SJCRH30 (cell line): ENCODE data around the gene PASK. TPM values are rescaled to one million over a fixed set of nuclear protein-coding genes. Genes with fewer than 3 reads are reported as not detected.

ENCODE experiments used
- DNase-seq, 2 experiments: peaks; one replicate each; pipeline ENCODE4 v3.0.0-alpha.2; 2015 to 2020
- H3K27ac ChIP-seq: fragments of 250-450 bp; sonication (Bioruptor Pico); 2 replicates; pipeline ENCODE4 v1.5.1; 2020; ENCODE audit warnings: mild to moderate bottlenecking, moderate library complexity
- H3K27me3 ChIP-seq: fragments of 250-450 bp; sonication (Bioruptor Pico); 2 replicates; pipeline ENCODE4 v1.5.1; 2020; ENCODE audit warnings: mild to moderate bottlenecking, moderate library complexity
- H3K36me3 ChIP-seq: fragments of 250-450 bp; sonication (Bioruptor Pico); 2 replicates; pipeline ENCODE4 v1.5.1; 2020; ENCODE audit warnings: mild to moderate bottlenecking, moderate library complexity
- H3K4me1 ChIP-seq: fragments of 250-450 bp; sonication (Bioruptor Pico); 2 replicates; pipeline ENCODE4 v1.5.1; 2020; ENCODE audit warnings: mild to moderate bottlenecking, moderate library complexity
- H3K4me3 ChIP-seq: fragments of 250-450 bp; sonication (Bioruptor Pico); 2 replicates; pipeline ENCODE4 v1.5.1; 2020; ENCODE audit warnings: mild to moderate bottlenecking, moderate library complexity
- H3K9me3 ChIP-seq: fragments of 250-450 bp; sonication (Bioruptor Pico); replicated peaks from 2 replicates; pipeline ENCODE4 v1.5.1; 2020; ENCODE audit warnings: mild to moderate bottlenecking, moderate library complexity
- total RNA-seq: library from RNA; depleted of rRNA; stranded (reverse); fragments of >200 nt; shearing (Covaris generic); gene quantifications from 2 replicates; pipeline ENCODE4 v1.2.3, GENCODE V29; 2014

The PASK gene
- total RNA-seq, 1 experiment from 2014 or later, result 23.3 TPM

DNA sequence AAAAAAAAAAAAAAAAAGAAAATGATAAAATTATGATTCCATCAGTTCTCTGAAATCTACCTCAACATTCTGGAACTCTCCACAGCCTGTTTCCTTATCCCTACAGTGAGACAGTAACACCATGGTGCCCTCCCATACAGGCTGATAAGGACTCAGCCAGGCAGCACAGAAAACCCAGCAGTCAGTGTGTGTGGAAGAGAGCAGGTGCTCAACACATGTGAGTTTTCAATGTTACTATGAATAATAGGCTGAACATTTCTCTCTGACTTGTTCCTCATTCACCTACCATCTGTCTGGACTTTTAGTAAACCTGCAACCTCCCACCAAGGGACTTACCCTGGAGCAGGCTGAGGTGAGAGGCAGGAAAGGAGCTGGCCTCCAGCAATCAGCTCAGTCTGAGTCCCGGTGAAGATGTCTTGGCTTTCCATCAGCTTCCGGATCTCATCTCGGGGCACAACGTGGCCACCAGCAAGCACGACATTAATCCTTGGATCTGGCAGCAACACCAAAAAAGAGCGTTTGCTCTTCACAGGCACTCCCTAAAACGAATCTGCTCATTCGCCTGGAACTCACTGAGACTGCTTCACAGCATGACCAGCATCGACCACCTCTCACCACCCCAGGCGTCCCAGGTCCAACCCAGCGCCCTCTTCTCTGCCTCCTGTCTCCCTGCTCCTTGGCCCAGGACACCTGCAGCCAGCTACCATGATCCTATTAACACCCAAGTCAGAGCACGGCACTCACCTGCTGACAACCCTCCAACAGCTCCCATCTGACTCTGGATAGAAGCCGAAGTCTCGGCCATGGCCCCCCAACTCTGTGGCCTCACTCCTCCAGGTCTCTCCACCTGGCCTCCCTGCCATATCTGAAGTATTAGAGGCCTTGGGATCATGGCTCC, 16.5 kb downstream of the PASK start:
- Histone ChIP-seq H3K27ac (no peak overlapping the region), H3K9me3 (no peaks in the 10 kb centered on the region), H3K27me3 (no peaks in the 10 kb centered on the region), H3K4me3 (no peak overlapping the region), H3K4me1 (no peaks in the 10 kb centered on the region; the same call in 1 of the 2 replicates), H3K36me3 (peaks cover 7% of the 10 kb centered on the region)
- no peak for DNase-seq

DNA sequence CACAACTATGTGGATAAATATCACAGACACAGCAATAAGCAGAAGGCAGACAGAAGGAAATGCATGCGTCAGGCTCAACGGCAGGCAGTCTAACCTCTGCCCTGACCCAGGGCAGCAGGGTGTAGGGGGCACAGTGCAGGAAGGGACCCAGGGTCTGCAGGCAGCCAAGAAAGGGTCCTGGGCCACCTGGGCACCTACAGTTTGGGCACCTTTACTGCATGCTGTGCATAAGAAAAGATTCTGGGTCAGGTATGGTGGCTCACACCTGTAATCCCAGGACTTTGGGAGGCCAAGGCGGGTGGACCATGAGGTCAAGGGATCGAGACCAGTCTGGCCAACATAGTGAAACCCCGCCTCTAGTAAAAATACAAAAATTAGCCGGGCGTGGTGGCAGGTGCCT, 17.7 kb downstream of the PASK start:
- DNase-seq, result no peak
- H3K4me1 ChIP-seq, result no peaks in the 10 kb centered on the region
- no peaks in the 10 kb centered on the region for H3K9me3 ChIP-seq
- H3K27ac ChIP-seq, result no peak overlapping the region
- no peak overlapping the region for H3K4me3 ChIP-seq
- H3K27me3 ChIP-seq, result no peaks in the 10 kb centered on the region
- H3K36me3 ChIP-seq, result peaks cover 7% of the 10 kb centered on the region

DNA sequence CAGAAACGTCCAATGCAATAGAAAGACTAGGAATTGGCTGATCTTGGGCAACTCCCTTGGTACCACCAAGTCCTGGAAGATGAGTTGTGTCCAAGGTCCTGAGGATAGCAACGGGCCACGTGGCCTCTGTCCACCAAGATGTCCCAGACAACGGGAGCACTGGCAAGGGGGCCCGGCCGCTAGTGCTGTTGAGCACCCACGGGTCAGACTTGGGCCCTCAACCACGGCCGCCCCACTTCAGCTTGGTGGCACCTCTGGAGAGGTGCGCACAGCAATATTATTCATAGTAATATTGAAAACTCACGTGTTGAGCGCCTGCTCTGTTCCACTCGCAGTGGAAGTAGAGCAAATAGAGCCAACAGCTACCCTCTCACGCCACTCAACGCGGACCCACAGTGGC, 19.0 kb downstream of the PASK start:
- H3K4me1 ChIP-seq, result no peaks in the 10 kb centered on the region
- DNase-seq, result no peak
- no peak overlapping the region for H3K27ac ChIP-seq
- H3K27me3 ChIP-seq, result no peaks in the 10 kb centered on the region
- H3K36me3 ChIP-seq, result no peaks in the 10 kb centered on the region
- no peak overlapping the region for H3K4me3 ChIP-seq
- H3K9me3 ChIP-seq, result no peaks in the 10 kb centered on the region

DNA sequence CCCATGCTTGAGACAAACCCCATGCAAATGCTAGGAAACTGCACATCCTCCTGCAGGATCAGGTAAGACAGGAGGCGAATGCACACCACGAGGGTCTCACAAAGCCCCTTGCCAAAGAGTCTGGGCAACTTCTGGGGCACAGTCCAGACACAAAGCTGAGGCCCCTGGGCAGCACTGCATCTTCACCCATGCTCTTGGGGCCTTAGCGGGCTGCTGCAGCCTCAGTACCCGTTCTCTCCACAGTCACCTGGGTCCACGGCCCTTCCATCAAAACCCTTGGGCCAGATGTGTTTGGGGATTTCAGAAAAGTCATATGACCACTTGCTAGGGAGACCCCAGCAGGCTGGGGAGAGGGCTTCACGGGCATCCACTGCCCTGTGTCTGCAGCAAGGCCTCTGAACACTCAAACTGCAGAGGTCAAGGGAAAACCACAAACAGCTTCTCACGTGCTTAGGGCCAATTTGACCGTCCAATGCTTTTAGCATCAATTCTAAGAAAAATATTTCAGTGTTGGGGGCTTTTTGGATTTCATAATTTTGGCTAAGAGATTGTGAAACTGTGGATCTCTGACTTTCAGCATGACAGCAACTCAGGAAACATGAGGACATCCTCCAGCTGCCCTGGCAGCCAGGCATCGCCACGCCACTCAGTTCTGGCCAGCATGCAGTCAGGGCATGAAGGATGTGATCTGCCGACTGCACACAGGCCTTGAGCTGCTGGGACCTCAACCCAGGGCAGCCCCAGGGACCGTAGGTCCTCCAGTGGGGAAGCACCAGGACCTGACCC, 20.0 kb downstream of the PASK start:
- Histone ChIP-seq H3K36me3 (no peaks in the 10 kb centered on the region), H3K27ac (no peak overlapping the region), H3K9me3 (no peaks in the 10 kb centered on the region), H3K4me1 (no peaks in the 10 kb centered on the region), H3K4me3 (no peak overlapping the region), H3K27me3 (no peaks in the 10 kb centered on the region)
- DNase-seq, result no peak

DNA sequence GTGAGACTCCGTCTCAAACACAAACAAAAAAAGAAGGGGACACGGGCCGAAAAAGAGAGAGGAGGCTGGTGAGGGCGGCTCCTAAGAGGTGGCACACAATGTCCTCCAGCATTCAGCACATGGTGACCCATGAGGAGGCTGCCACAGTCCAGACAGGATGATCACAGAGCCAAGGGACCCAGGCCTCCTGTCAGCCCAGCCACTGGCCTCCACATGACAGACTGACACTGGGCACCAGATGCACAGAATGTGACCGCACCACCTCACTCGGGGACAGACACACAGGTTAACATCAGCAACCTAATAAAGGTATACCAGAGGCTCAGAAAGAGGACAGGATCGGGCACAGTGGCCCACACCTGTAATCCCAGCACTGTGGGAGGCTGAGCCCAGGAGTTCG, 21.0 kb downstream of the PASK start:
- Histone ChIP-seq H3K9me3 (no peaks in the 10 kb centered on the region), H3K27me3 (no peaks in the 10 kb centered on the region)
- DNase-seq, result no peak

DNA sequence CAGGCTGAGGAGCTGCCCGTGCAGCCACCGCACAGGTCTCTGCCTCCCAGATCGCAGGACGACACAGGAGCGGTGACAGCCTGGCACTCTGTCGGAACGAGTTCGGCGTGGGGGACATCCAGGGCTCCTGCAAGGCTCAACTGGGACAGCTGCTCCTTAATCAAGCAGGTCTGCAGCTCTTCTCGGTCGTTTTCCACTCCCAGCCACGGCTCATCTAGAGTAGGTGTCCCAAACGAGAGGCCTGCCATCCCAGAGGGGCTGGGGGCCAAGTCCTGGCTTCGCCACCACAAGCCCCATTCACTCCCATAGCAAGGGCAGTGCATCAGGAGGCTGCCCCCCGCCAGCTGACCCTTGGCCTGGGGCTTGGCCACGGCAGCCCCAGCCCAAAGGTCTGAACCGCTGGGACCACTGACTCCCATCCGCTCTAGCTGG, 22.5 kb downstream of the PASK start:
- H3K9me3 ChIP-seq, result no peaks in the 10 kb centered on the region
- no peaks in the 10 kb centered on the region for H3K4me1 ChIP-seq
- H3K27ac ChIP-seq, result no peak overlapping the region
- H3K4me3 ChIP-seq, result no peak overlapping the region
- no peak for DNase-seq
- no peaks in the 10 kb centered on the region for H3K36me3 ChIP-seq
- H3K27me3 ChIP-seq, result no peaks in the 10 kb centered on the region

More for the DNA sequence above, 21.0 kb downstream of the PASK start:
- Histone ChIP-seq H3K4me3 (no peak overlapping the region), H3K27ac (no peak overlapping the region), H3K36me3 (no peaks in the 10 kb centered on the region), H3K4me1 (no peaks in the 10 kb centered on the region)

DNA sequence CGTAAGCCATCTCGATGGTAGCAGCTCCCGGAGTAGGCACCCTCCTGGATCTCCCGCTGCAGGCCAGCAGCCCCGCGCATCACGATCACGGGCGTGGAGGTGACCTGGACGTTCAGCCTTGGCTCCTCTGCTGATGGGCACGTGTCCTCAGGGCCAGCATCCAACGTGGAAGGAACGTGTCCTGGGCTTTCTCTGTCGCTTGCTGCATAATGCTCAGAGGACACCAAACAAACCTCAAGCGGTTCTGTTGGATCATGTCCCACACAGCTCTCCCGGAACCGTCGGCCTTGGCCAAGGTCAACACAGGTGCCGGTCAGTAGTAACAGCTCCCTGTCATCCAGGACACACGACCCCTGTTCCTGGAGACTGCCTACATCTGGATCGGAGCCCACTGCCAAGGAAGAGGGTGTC, 23.1 kb downstream of the PASK start:
- Histone ChIP-seq H3K9me3 (no peaks in the 10 kb centered on the region), H3K4me1 (no peaks in the 10 kb centered on the region), H3K4me3 (no peak overlapping the region), H3K27me3 (no peaks in the 10 kb centered on the region), H3K27ac (no peak overlapping the region), H3K36me3 (no peaks in the 10 kb centered on the region)
- no peak for DNase-seq

DNA sequence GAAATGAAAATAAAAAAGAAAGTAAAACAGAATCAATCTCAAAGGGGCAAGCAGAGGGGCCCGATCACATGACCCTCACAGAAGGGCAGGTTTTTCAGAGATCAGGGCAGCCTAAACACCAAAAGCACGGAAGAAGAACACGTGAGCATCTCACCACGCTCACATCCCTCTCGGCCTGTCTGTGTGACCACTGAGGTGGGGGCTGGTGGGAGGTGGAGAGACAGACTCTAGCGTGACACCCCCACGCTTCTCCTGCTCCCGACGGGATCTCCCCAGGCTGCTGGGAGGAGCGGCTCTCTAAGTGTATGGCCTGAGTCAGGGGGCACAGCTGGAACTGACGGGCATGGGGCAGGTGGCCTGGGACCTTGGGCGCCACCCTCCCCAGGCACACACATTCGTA, 23.6 kb downstream of the PASK start:
- DNase-seq, result no peak
- H3K4me1 ChIP-seq, result no peaks in the 10 kb centered on the region
- no peak overlapping the region for H3K4me3 ChIP-seq
- 0 out of 2 replicates have a peak, but pooled peaks cover 2% of the 10 kb centered on the region for H3K36me3 ChIP-seq
- H3K27ac ChIP-seq, result no peak overlapping the region
- H3K27me3 ChIP-seq, result no peaks in the 10 kb centered on the region
- no peaks in the 10 kb centered on the region for H3K9me3 ChIP-seq

DNA sequence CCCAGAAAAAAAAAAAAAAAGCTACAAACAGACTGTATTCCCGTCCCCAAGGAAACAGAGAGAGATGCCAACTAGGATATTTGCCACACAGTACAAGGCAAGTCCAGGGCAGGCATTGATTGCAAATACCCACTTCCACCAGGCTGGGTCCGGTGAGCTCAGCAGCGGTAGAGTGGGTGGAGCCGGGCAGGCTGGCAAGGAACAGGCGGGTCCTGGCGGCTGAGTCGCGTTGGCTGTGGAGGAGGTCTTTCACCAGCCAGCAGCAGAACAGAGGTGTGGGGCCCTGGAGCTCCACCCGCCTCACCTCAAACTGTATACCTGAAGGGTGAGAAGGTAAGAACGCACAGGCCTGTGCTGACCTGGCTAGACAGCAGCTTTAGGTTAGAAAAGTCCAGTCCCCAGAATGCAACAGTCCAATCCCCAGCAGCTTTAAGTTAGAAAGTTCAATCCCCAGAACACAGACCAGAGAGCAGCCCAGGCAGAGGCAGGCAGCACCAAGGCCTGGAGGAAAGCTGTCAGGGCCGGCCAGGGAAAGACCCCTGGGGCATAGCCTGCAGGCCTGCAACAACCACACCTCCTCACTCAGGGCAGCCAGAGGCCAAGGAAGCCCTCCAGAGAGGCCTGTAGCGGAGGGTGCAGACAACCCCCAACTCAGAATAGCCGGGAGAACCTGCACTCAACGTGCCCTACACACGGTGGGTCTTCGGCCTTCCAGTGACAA, 25.3 kb downstream of the PASK start:
- Histone ChIP-seq H3K9me3 (no peaks in the 10 kb centered on the region), H3K27me3 (no peaks in the 10 kb centered on the region), H3K4me3 (no peak overlapping the region), H3K36me3 (peaks cover 4% of the 10 kb centered on the region; the same call in 1 of the 2 replicates), H3K27ac (no peak overlapping the region), H3K4me1 (no peaks in the 10 kb centered on the region)
- no peak for DNase-seq

DNA sequence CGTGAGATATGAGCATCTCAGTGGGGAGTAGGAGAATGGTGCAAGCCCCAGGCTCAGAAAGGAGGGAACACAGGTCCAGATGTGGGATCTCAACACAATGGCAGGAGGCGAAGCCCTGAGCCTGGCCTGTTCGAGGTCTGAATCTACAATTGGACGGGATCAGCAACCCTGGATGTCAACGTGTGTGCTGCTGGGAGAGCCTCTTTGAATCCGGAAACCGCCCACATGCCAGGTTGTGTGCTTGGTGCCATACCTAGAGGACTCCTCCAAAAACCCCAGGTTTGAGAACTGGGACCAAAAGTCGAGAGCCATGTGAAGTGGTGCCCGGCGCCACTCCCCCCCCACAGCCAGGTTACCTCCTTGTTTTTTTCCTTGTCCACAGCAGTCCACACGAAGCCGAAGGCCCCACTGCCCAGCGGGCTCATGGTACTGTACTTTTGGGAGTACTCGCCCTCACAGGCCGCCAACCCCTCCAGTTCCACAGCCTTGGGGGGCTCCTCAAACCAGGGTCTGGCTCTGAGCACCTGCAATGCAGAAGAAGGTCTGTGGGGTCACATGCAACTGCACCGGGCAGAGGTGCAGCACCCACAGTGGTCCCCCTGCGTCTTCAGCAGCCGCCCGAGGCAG, 26.8 kb downstream of the PASK start:
- DNase-seq, result no peak
- no peaks in the 10 kb centered on the region for H3K4me1 ChIP-seq
- no peaks in the 10 kb centered on the region for H3K27me3 ChIP-seq
- H3K36me3 ChIP-seq, result peaks cover 4% of the 10 kb centered on the region; the same call in 1 of the 2 replicates
- no peak overlapping the region for H3K27ac ChIP-seq
- no peak overlapping the region for H3K4me3 ChIP-seq
- no peaks in the 10 kb centered on the region for H3K9me3 ChIP-seq

DNA sequence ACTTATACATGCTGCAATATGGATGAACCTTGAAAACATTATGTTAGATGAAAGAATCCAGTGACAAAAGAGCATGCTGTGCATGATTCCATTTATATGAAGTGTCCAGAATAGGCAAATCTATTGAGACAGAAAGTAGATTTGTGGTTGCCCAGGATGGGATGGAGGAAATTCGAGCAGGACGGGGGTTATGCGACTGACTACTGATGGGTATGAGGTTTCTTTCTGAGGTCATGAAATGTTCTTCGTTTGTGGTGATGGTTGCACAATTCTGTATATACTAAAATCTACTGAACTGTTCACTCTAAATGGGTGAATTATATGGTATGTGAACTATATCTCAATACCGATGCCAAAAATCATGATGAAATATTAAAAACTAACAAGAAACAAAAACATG, 28.3 kb downstream of the PASK start:
- H3K36me3 ChIP-seq, result peaks cover 4% of the 10 kb centered on the region; the same call in 1 of the 2 replicates
- no peaks in the 10 kb centered on the region for H3K4me1 ChIP-seq
- H3K27ac ChIP-seq, result no peak overlapping the region
- H3K9me3 ChIP-seq, result no peaks in the 10 kb centered on the region
- no peak for DNase-seq
- H3K27me3 ChIP-seq, result no peaks in the 10 kb centered on the region
- no peak overlapping the region for H3K4me3 ChIP-seq

DNA sequence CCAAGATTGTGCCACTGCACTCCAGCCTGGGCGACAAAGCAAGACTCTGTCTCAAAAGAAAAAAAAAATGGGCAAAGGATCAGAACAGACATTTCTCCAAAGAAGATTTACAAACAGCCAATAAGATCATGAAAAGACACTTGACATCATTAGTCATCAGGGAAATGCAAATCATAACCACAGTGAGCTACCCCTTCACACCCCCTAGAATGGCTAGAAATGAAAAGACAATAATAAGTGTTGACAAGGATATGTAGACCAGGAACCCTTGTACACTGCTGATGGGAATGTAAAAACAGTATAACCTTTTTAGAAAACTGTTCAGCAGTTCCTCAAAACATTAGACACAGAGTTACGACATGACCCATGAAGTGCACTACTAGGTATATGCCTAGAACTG, 28.8 kb downstream of the PASK start:
- no peaks in the 10 kb centered on the region for H3K4me1 ChIP-seq
- peaks cover 4% of the 10 kb centered on the region; the same call in 1 of the 2 replicates for H3K36me3 ChIP-seq
- H3K27me3 ChIP-seq, result no peaks in the 10 kb centered on the region
- no peaks in the 10 kb centered on the region for H3K9me3 ChIP-seq
- no peak overlapping the region for H3K27ac ChIP-seq
- no peak for DNase-seq
- no peak overlapping the region for H3K4me3 ChIP-seq

DNA sequence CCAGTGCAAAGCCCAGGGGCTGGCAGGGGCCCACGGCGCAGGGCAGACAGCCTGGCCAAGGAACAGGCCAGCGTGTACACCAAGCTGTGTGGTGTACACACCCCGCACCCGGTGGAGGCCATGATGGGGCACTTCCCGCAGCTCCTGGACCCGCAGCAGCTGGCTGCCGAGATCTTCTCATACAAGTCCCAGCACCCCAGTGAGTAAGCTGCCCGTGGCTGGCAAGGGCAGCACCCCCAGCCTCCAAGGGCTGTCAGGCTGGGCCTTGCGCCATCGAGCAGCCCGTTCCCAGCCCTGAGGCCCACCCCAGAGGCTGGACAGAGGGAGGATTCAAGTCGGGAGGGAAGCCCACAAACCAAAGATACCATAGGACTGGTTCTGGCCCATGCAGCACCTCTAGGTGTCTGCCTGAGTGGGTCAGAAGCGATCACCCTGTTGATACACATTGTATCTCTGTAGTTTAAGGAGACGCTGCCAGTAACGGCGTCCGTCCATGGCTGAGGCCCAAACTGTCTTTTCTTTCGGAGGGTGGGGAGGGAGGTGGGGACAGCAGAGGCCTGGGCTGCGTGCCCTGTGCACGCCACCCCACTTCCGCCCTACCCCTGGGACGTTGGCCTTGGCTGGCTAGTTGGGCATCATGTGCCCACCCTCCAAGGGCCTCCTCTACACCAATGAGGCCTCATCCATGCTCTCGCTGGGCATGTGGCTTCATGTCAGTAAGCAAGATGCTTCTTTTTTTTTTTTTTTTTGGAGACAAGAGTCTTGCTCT, 30.4 kb downstream of the PASK start:
- Histone ChIP-seq H3K4me3 (no peak overlapping the region), H3K27me3 (no peaks in the 10 kb centered on the region), H3K36me3 (peaks cover 7% of the 10 kb centered on the region; the same call in 1 of the 2 replicates), H3K27ac (no peak overlapping the region), H3K4me1 (no peaks in the 10 kb centered on the region), H3K9me3 (no peaks in the 10 kb centered on the region)
- DNase-seq, result no peak
